Activated CD4-positive, alpha-beta memory T cell treated with anti-CD3 and anti-CD28 coated beads for 36 hours (primary cell): Measurements from ENCODE around the gene ROS1. TPM values are rescaled to one million over a fixed set of nuclear protein-coding genes. Genes with fewer than 3 reads are reported as not detected.
A peak's percentile ranks its signal among the peaks of the same experiment; 100 is the strongest.
"Not testable (repeated sequence)": the region's sequence is repeated elsewhere in the genome, so short reads cannot be mapped to it uniquely, and the experiment has no call there.

ENCODE experiments used
- CTCF ChIA-PET: fragments of 350-600 bp; sonication (Branson Sonifier 250); formaldehyde crosslinking; loops from one replicate; lab custom pipeline; 2021; ENCODE audit warnings: antibody characterized with exemption, inconsistent platforms; lab: Charles Lee
- POLR2A ChIA-PET: fragments of 350-600 bp; sonication (Branson Sonifier 250); formaldehyde crosslinking; loops from one replicate; lab custom pipeline; 2021; ENCODE audit warnings: antibody characterized with exemption; lab: Charles Lee
- DNase-seq: peaks from one replicate; pipeline ENCODE4 v3.0.0-alpha.2; 2020
- H3K27ac Mint-ChIP-seq: one replicate; pipeline ENCODE4 v1.8.0; 2021; ENCODE audit warnings: mixed read lengths
- H3K27me3 Mint-ChIP-seq: one replicate; pipeline ENCODE4 v1.8.0; 2021; ENCODE audit warnings: mixed read lengths
- H3K36me3 Mint-ChIP-seq: one replicate; pipeline ENCODE4 v1.8.0; 2021; ENCODE audit warnings: mixed read lengths
- H3K4me1 Mint-ChIP-seq: one replicate; pipeline ENCODE4 v1.8.0; 2021; ENCODE audit warnings: low read depth, mixed read lengths
- H3K4me3 Mint-ChIP-seq: one replicate; pipeline ENCODE4 v1.8.0; 2021; ENCODE audit warnings: mild to moderate bottlenecking, mixed read lengths
- H3K9me3 Mint-ChIP-seq: one replicate; pipeline ENCODE4 v1.8.0; 2021; ENCODE audit warnings: mixed read lengths
- intact Hi-C: fragments of 100-400 bp; cut with micrococcal nuclease; formaldehyde crosslinking; loops from one replicate; pipeline ENCODE4 v1.15.1; 2023
- total RNA-seq, 2 experiments: library from RNA; stranded (reverse); gene quantifications; one replicate each; pipeline ENCODE4 v1.2.3, GENCODE V29; 2021

Gene ROS1
- total RNA-seq, 2 experiments from 2014 or later = not detected

DNA sequence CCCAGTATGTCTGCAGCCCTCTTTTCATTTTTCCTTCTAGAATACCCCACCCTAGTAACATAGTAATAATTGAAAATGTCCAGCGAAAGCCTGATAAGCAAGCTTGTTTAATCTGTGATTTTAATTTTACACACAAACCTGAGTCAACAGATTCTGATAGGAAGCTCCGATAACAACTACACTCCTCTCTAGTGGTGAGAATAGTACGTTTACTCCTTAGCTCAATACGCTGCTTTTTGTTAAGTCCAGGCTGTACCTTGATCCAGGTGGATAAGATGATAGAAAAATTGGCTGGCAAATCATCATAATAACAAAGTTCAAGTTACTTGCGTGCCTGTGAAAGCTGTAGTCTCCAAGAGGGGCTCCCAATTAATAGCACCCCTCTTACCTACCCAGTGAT lies 31.3 kb upstream of the ROS1 start:
- Mint-ChIP-seq H3K36me3 (no peaks in the 10 kb centered on the region), H3K27ac (no peak overlapping the region), H3K4me3 (no peak overlapping the region), H3K9me3 (no peaks in the 10 kb centered on the region), H3K4me1 (peaks cover 2% of the 10 kb centered on the region), H3K27me3 (peaks cover 3% of the 10 kb centered on the region)
- DNase-seq = no peak
- ChIA-PET POLR2A (no interaction called here), CTCF (interaction anchor here (1.2 kb wide), 1 partner anchor 98 kb away, joined by 3 read pairs; no protein-coding TSS in a partner anchor)
- intact Hi-C loops = no loop called here

DNA sequence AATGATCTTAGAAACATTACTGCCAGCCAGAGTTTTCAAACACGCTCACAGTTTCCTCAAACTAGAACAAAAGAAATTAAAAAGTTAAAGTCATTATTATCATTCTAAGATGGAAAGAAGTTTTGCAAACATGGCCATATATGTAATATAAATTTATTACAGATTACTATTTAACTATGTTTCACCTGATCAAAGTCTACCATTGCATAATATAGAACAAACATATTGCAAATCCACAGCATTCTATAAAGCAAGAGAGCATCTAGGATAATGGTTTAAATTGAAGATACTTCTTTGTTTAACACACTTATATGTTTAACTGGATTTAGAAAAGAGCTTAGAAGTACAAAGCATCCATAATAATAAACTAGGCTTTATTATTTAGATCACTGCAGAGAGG lies 30.5 kb upstream of the ROS1 start:
- no peak overlapping the region for H3K4me3 Mint-ChIP-seq
- no peak for DNase-seq
- H3K9me3 Mint-ChIP-seq = no peaks in the 10 kb centered on the region
- H3K27ac Mint-ChIP-seq = no peak overlapping the region
- intact Hi-C loops = no loop called here
- ChIA-PET POLR2A (no interaction called here), CTCF (interaction anchor here (1.0 to 1.5 kb wide), 2 partner anchors 96 to 149 kb away, joined by 3 to 9 read pairs; no protein-coding TSS in a partner anchor)
- H3K4me1 Mint-ChIP-seq = peaks cover 2% of the 10 kb centered on the region
- H3K27me3 Mint-ChIP-seq = peaks cover 2% of the 10 kb centered on the region
- no peaks in the 10 kb centered on the region for H3K36me3 Mint-ChIP-seq

DNA sequence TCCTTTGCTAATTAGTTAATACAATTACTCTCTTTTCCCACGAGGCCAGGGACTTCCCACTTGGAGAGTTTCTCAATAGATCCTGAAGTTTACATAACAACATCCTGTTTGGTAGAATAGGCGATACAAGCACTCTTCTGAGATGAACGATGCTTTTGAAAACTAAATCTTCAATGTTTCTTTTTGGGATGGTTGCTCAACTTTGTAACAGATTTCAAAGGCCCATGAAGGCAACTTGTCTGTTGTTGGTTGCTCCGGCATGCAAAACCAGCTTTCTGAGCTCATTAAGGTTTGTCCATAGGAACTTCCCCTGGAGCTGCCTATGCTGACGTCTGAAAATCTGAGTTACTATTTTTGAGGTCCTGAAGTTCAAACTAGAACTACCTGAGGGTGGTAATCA lies 25.9 kb upstream of the ROS1 start:
- no peaks in the 10 kb centered on the region for H3K9me3 Mint-ChIP-seq
- ChIA-PET CTCF (interaction anchor here (1.6 to 6.5 kb wide), 3 partner anchors 26 to 153 kb away, joined by 3 to 146 read pairs (median 130); partner anchors contain the start of gene GOPC), POLR2A (interaction anchor here (0.8 kb wide), 1 partner anchor 104 kb away, joined by 3 read pairs; no protein-coding TSS in a partner anchor)

DNA sequence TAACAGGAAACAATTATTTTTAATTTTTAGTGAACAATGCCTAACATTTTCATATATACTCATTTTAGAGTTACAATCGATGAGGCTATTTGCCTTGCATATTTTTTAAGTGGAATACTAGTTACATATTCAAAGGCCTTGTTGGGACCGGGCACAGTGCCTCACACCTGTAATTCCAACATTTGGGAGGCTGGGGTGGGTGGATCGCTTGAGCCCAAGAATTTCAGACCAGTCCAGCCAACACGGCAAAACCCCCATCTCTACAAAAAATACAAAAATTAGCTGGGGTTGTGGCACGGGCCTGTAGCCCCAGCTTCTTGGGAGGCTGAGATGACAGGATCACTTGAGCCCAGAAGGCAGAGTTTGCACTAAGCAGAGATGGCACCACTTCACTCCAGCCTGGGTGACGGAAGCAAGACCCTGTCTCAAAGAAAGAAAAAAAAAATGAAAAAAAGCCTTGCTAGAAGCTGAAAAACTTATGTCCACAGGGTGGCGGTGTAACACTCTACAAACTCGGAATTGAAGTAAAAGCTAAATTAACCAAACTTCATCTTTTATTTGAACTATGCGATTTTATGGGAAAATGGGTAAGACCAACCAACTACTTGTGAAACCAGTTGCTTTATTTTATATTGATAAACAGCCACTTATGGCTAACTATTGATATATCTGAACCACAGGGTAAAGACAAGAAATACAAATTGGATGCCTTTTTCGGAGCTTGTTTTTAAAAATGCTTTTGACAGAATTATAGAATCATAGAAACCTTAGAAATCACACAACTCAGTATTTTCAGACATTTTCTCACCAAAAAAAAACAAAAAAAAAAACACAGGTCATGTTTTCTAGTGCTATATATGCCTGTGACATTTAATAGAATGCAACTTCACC lies 24.1 kb upstream of the ROS1 start:
- ChIA-PET CTCF (interaction anchor here (0.6 to 6.5 kb wide), 48 partner anchors 8 to 1696 kb away, joined by 3 to 146 read pairs (median 4); partner anchors contain the start of genes DCBLD1, GOPC and ROS1), POLR2A (interaction anchor here (0.6 to 1.1 kb wide), 4 partner anchors 58 to 153 kb away, joined by 3 read pairs; partner anchors contain the start of gene GOPC)
- Mint-ChIP-seq H3K27me3 (peaks cover 23% of the 10 kb centered on the region), H3K36me3 (no peaks in the 10 kb centered on the region), H3K4me3 (no peak overlapping the region), H3K9me3 (no peaks in the 10 kb centered on the region), H3K27ac (no peak overlapping the region), H3K4me1 (no peaks in the 10 kb centered on the region)
- peak; percentile 52 for DNase-seq
- intact Hi-C loops = loop anchor here (1.0 to 2.0 kb wide), 3 partner anchors 103 to 156 kb away; no protein-coding TSS in a partner anchor

More for the DNA sequence above, 25.9 kb upstream of the ROS1 start:
- Mint-ChIP-seq H3K36me3 (no peaks in the 10 kb centered on the region), H3K27ac (no peak overlapping the region), H3K4me1 (no peaks in the 10 kb centered on the region), H3K4me3 (no peak overlapping the region), H3K27me3 (peaks cover 15% of the 10 kb centered on the region)
- no peak for DNase-seq
- intact Hi-C loops = no loop called here

DNA sequence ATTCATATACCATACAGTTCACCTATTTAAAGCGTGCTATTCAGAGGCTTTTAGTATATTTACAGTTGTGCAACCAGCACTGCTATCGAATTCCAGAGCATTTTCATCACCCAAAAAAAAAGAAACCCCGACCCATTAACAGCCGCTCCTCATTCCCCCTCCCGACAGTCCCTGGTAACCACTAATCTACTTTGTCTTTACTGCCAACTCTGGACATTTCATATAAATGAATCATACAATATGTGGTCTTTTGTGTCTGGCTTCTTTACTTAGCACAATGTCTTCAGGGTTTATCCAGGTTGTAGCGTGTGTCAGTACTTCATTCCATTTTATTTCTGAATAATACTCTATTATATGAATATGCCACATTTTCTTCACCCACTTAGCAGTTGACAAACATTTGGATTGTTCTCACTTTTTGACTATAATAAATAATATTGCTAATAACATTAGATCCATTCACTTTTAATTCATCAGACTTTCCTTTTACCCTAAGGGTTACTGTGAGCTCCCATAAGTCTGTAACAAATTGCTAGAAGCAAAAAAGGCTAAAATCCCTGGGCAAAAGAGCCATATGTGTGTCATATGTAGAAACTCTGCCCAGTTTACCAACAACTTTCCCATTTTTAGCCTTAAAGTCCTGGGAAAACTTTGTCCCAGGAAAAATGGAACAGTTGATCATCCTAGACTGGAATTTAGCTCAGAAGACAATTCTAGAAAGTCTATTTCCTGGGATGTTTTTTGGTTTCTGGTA lies 23.2 kb upstream of the ROS1 start:
- Mint-ChIP-seq H3K27ac (no peak overlapping the region), H3K36me3 (no peaks in the 10 kb centered on the region), H3K9me3 (no peaks in the 10 kb centered on the region), H3K4me1 (no peaks in the 10 kb centered on the region), H3K4me3 (no peak overlapping the region), H3K27me3 (peaks cover 23% of the 10 kb centered on the region)
- ChIA-PET CTCF (interaction anchor here (1.0 to 6.5 kb wide), 20 partner anchors 13 to 1697 kb away, joined by 3 to 146 read pairs (median 6); partner anchors contain the start of gene GOPC), POLR2A (no interaction called here)
- intact Hi-C loops = loop anchor here (2.0 kb wide), 1 partner anchor 102 kb away; no protein-coding TSS in a partner anchor
- no peak for DNase-seq

DNA sequence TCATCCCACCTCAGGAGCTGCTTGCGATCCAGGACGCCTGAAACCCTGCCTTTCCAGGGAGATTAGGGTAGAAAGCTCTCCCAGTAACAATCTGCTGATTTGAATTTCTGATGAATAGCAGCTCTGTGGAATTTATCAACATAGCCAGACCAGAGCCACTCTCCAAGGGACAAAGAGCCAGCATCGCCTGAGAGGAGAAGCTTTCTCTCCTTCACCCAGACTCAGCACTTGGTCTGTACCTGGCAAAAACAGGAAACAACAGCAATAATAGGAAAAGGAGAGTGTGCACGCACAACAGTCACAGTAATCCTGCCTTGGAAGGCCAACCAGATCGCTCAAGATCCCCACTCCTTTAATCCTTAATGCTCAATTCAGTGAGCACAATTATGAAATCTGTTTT lies 22.3 kb upstream of the ROS1 start:
- DNase-seq = no peak
- intact Hi-C loops = loop anchor here (2.0 kb wide), 1 partner anchor 101 kb away; no protein-coding TSS in a partner anchor
- CTCF ChIA-PET = interaction anchor here (1.3 to 6.5 kb wide), 3 partner anchors 27 to 156 kb away, joined by 4 to 146 read pairs (median 130); partner anchors contain the start of gene GOPC
- peaks cover 26% of the 10 kb centered on the region for H3K27me3 Mint-ChIP-seq
- POLR2A ChIA-PET = no interaction called here
- no peak overlapping the region for H3K4me3 Mint-ChIP-seq
- no peak overlapping the region for H3K27ac Mint-ChIP-seq
- H3K9me3 Mint-ChIP-seq = no peaks in the 10 kb centered on the region
- no peaks in the 10 kb centered on the region for H3K4me1 Mint-ChIP-seq
- H3K36me3 Mint-ChIP-seq = no peaks in the 10 kb centered on the region

DNA sequence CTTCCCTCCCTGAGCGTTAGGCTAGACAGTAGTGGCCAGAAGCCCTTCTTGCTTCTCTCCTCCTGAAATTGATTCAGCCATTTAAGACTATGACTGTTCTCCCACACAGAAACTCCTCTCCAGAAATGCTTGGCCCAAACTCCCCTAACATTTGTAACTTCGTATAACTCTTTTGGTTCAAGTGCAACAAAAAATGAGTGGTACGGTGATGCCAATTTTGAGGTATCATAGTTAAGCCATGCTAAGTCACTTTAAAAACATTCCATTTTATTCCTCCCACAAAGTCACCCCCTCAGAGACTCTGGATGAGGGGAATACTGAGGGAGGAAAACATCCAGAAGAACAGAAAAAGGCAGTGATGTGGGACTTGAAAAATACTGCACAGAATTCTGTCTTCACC lies 21.1 kb upstream of the ROS1 start:
- ChIA-PET POLR2A (no interaction called here), CTCF (interaction anchor here (6.3 to 6.5 kb wide), 2 partner anchors 110 to 158 kb away, joined by 130 to 146 read pairs; partner anchors contain the start of gene GOPC)
- peaks cover 30% of the 10 kb centered on the region for H3K27me3 Mint-ChIP-seq
- no peak overlapping the region for H3K27ac Mint-ChIP-seq
- no peak overlapping the region for H3K4me3 Mint-ChIP-seq
- H3K4me1 Mint-ChIP-seq = no peaks in the 10 kb centered on the region
- H3K9me3 Mint-ChIP-seq = no peaks in the 10 kb centered on the region
- intact Hi-C loops = no loop called here
- H3K36me3 Mint-ChIP-seq = no peaks in the 10 kb centered on the region
- no peak for DNase-seq

DNA sequence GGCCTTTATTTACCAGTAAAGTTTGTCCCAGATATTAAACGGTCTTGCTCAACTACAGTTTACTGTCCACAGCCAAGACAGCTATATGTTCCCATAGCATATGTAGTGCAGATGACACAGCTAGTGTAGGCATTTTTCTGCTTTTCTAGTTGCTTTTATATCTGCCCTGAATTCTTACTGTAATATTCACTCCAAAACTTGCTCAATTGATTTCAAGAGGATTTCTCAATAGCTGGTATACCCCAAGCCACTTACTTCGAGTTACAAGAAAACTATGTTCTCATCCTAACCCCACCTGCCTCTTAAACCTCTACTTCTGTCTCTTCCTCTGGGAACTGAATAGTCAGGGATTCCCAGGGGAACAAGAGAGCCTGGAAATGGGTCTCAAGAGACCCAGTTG lies 18.9 kb upstream of the ROS1 start:
- ChIA-PET CTCF (interaction anchor here (1.0 to 1.7 kb wide), 3 partner anchors 102 to 159 kb away, joined by 3 to 4 read pairs (median 4); no protein-coding TSS in a partner anchor), POLR2A (no interaction called here)
- H3K27ac Mint-ChIP-seq = no peak overlapping the region
- no peak overlapping the region for H3K4me3 Mint-ChIP-seq
- peaks cover 31% of the 10 kb centered on the region for H3K27me3 Mint-ChIP-seq
- intact Hi-C loops = no loop called here
- H3K36me3 Mint-ChIP-seq = no peaks in the 10 kb centered on the region
- H3K9me3 Mint-ChIP-seq = no peaks in the 10 kb centered on the region
- no peak for DNase-seq
- no peaks in the 10 kb centered on the region for H3K4me1 Mint-ChIP-seq

DNA sequence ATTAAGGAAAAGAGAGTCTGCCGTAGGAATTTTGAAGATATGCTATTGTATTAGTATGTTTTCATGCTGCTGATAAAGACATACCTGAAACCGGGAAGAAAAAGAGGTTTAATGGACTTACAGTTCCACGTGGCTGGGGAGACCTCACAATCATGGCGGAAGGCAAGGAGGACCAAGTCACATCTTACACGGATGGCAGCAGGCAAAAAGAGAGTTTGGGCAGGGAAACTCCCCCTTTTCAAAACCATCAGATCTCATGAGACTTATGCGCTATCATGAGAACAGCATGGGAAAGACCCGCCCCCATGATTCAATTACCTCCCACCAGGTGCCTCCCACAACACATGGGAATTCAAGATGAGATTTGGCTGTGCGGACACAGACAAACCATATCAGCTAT lies 16.6 kb upstream of the ROS1 start:
- H3K4me1 Mint-ChIP-seq, H3K36me3 Mint-ChIP-seq, DNase-seq, H3K9me3 Mint-ChIP-seq, POLR2A ChIA-PET, H3K4me3 Mint-ChIP-seq, H3K27ac Mint-ChIP-seq, intact Hi-C loops, CTCF ChIA-PET: not testable (repeated sequence)
- peaks cover 25% of the 10 kb centered on the region for H3K27me3 Mint-ChIP-seq

DNA sequence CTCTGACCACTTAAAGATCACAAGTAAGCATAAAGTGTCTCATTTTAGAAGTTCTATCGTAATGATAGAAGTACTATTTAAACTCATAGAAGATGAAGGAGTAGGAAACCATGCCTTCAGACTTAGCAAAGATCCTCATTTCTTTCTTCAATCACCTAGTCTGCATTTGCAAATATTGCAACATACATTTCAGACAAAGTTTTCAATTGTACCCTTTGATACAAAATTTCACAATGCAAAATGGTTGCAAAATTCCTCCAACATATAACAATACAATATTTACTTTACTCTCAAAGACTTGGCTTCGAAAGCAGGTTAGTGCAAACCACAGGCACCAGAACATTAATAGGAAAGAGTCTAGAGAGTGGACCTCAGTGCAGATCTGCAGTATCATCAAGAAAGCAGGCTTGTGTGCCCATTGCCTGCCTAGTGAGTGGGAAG lies 16.1 kb upstream of the ROS1 start:
- Mint-ChIP-seq H3K4me1 (no peaks in the 10 kb centered on the region), H3K4me3 (no peak overlapping the region), H3K36me3 (no peaks in the 10 kb centered on the region), H3K9me3 (no peaks in the 10 kb centered on the region), H3K27ac (no peak overlapping the region), H3K27me3 (peaks cover 26% of the 10 kb centered on the region)
- POLR2A ChIA-PET = no interaction called here
- no peak for DNase-seq
- intact Hi-C loops = no loop called here
- CTCF ChIA-PET = no interaction called here

DNA sequence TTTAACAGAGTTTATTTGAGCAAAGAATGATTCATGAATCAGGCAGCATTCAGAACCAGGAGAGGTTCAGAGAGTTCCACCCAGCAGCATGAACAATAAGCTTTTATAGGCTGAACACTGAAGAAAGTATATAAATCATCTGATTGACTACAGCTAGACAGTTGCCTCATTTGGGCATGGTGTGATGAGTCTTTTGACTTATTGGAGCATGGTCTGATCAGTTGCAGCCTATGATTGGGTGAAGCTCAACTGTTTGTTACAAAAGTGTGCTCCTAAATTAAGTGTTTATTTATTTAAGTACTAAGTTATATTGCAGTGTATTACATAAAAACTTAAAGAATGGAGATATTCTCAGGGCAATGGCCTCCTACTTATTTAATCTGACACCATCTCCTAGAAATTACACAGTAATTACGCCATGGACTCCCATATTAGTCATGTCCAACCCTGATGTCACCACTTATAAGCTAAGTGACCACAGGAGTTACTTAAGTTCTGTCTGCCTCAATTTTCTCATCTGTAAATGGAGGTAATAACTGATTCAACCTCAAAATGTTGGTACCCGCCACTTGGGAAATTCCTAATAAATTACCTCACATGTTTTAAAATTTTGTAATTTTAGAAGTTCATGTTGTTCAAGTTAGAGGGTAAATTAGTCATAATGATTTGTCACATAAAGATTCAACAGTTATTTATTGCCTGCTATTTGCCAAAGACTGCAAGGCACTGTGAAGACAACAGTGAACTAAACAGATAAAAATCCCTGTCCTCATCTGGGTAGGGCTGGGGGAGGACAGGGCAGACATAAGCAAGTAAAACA lies 15.2 kb upstream of the ROS1 start:
- ChIA-PET POLR2A (no interaction called here), CTCF (no interaction called here)
- H3K36me3 Mint-ChIP-seq = no peaks in the 10 kb centered on the region
- no peaks in the 10 kb centered on the region for H3K9me3 Mint-ChIP-seq
- DNase-seq = no peak
- peaks cover 29% of the 10 kb centered on the region for H3K27me3 Mint-ChIP-seq
- no peak overlapping the region for H3K27ac Mint-ChIP-seq
- no peaks in the 10 kb centered on the region for H3K4me1 Mint-ChIP-seq
- no peak overlapping the region for H3K4me3 Mint-ChIP-seq
- intact Hi-C loops = no loop called here
